ENCODE measurements around the gene ATP2B3.

The ATP2B3 gene

DNA sequence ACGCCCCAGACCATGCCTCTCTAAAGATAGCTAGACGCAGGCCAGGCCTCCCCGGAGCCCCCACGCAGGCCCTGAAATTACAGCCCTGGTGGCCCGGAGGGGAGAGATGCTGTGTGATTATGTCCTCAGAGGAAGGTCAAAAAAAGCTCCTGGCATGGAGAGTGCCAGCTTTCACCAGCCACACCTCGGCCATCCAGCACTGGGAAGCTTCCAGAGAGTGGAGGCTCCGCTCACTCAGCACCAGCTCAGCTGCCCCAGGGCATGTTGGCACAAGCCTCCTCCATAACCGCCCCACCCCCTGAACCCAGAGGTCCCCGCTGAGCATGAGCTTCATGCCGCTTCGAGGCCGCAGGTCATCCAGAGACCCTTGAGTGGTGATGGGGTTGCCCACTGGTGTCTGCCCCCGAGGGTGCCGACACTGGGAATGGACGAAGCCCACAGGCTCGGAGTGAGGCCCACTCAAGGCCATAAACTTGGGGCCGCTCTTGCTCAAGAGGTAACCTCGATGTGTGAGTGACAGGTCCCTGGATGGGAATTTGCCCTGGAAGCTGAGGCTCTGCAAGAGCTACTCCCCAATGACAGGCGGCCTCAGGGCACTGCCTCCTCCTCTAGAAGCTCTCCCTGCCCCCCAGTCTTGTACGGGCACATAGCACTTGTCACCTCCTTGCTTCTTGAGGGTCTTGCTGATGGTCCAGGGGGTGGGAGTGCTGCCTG, 27.1 kb upstream of the ATP2B3 start:
- no peak for DNase-seq

DNA sequence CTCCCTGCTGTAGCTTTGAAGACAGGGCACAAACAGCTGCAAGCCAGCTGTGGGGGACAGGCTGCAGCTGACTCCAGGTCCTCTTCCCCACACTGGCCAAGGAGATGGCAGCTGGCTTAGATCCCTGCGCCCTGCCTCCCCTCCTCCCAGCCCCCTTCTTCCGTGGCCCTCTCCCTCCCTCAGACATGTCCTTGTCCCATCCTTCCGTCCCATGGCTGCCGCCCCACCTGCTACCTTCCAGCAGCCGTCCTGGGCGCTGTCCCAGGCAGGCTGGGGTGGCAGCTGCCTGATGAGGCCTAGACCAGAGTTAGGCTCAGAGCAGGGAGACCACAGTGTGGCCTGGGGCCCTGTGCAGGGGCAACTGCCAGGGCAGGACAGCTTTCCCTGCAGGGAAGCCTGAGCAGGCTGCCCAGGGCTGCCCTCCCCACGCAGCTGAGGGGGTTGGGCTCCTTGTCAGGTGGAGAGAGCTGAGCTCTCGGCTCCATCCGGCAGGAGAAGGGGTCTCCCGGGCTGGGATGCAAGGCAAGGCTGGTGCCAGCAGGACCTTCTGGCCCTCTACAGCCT, 26.0 kb upstream of the ATP2B3 start:
- no peak for DNase-seq

DNA sequence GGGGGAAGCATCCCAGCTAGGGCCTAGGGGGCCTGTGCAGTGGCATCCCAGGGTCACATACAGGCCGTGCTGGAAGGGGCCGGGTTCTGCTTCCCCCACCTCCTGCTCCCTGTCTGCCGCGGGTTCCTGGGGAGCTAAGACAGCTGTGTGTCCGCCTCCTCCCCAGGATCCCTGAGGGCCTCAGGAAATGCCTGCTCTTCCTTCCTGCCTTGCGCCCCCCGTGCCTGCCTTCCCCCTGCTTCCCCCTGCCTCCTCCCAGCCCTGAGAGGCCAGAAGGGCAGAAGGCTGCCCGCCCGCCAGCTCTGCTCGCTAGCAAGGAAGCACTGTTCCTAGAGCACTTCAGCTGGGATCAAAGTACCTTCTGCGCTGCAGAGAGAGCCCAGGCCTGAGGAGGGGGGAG, 25.5 kb upstream of the ATP2B3 start:
- no peak for DNase-seq

DNA sequence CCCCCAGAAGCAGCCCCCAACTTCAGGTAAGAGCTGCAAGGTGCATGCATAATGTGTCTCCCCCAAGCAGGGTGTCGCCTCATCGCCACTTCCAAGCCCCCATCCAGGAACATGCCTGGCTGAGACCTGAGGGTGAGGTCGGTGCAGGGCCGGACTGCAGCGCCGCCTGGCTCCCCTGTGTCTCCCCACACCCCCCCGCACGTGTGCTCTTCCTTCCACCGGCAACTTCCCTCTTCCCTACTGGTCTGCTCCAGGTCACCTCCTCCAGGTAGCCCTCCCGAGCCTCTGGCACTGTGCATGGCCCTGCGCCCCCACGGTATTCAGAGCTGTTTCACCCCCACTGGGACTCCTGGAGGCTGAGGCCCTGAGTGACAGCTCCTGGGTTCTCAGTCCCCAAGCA, 24.9 kb upstream of the ATP2B3 start:
- DNase-seq = no peak

DNA sequence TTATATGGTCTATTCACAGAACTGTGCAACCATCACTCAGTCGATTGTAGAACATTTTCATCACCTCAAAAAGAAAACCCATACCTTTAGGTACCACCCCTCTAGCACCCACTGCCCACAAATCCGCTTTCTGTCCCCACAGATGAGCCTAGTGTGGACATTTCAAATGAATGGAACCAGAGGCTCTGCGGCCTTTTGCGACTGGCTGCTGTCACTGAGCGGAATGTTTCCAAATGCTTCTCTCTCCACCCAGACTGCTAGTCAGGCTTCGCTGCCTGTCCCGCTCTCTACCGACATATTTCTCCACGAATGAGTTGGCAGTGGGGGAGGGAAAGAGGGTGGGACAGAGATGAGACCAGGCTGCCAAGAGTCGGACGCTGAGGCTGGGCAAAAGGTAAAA, 24.4 kb upstream of the ATP2B3 start:
- DNase-seq = no peak

DNA sequence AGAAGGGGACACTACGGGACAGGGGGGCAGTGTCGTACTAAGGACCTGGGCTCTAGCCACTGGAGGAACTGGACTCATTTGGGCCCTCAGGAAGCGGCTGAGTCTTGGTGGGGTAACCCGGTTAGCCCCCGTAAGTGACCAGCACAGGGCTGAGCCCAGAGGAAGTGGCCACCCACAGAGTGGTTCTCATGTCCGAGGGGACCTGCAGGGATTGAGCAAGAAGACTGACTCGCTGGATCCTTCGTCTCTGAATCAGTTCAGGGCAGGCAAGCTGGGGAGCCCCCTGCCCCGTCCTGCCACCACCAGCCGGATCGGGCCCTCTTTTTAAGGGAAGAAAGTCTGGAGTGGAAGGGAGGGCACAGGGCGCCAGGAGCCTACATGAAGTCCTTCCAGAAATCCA, 23.4 kb upstream of the ATP2B3 start:
- DNase-seq = no peak

DNA sequence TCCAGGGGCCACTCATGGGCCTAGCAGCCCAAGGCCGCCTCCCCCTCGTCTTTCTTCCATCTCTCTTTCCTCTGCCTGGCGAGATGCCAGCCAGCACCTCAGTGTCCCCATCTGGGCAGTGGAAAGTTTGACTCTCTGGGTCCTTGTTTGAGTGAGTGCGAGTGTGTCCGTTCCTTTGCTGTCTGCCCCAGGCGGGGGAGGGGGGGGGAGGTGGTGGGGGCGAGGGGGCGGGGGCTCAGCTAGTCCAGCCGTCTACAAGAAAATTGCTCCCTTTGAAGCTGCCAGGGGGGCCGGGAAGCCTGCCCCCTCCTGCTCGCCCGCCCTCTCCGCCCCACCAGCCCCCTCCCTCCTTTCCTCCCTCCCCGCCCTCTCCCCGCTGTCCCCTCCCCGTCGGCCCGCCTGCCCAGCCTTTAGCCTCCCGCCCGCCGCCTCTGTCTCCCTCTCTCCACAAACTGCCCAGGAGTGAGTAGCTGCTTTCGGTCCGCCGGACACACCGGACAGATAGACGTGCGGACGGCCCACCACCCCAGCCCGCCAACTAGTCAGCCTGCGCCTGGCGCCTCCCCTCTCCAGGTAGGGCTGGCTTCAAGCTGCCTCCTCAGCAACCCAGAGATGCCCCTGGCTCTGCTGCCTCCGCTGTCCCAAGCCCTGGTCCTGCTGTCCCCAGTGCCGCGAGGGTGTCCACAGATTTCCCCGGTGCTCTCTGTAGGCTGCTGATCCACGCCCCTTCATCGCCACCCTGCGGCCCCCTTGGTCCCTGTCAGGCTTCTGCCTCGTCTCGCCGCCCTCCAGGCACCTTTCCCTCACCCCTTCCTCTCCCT, 22.7 kb upstream of the ATP2B3 start, which contains the start of gene BGN:
Gene BGN, plus strand, starts transcription at position 440 of the 821 bp plus-strand sequence. CDS start 9,652 bp downstream, outside the sequence.
- DNase-seq = no peak

DNA sequence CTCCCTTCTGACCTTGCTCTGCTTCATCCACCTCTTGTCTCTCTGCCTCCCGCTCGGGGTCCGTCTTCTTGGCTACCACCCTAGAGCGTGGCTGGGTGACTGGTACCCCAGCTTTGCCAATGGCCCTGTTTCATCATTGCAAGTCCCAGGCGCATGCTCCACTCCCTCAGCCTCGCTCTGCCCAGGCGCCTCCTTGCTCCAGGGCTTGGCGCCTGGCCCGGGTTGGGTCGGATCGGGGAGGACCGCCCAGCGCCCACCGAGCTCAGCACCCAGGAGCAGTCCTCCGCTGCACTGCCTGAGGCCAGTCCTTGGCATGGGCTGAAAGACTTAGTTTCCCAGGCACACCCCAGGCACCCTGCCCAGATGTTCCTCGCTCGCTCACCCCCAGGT, 22.1 kb upstream of the ATP2B3 start:
- no peak for DNase-seq

DNA sequence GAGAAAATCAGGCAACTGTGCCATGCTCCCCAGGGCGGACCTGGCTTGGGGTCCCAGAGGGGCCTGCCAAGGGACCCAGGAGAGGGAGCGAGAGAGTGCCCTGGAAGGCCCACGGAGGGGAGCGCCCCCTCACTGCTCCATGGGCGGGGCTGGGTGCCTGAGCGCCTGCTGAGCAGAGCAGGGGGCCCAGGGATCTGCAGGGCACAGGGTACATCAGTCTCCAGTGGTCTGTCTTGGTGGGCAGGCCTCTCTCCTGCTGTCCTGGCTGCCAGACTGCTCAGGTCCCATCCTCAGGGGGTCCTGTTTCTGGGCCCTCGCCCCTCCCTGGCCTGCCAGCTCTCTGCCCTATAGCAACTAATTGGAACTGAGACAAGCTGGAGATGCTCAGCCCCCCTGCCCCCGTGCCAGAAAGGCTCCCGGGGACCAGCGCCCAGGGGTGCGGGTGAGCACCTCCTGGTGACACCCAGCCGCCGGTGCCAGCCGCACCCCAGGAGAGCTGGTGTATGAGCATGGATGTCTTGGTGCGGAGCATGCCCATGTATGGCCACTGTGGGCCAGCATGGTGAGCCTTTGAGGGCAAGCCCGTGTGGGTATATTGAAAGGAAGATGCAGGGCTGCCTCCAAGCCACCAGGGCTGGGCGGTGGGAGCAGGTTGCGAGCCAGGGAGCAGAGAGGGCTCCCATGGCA, 21.4 kb upstream of the ATP2B3 start:
- no peak for DNase-seq

DNA sequence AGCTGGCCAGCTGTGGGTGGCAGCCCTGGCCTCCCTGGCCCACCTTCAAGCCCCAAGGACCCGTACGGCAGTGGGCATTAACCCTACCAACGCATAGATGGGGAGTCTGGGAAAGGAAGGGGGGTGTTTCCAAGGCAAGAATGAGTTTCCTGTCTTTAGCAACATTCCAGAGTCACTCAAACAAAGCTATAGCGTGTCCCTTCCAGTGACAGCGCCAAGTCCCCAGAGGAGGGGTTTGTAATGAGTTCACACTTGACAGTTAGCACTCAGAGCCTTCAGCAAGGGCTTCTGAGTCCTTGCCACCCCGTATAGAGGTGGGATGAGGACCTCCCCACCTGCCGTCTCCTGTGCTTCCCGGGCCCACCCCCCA, 20.9 kb upstream of the ATP2B3 start:
- no peak for DNase-seq

DNA sequence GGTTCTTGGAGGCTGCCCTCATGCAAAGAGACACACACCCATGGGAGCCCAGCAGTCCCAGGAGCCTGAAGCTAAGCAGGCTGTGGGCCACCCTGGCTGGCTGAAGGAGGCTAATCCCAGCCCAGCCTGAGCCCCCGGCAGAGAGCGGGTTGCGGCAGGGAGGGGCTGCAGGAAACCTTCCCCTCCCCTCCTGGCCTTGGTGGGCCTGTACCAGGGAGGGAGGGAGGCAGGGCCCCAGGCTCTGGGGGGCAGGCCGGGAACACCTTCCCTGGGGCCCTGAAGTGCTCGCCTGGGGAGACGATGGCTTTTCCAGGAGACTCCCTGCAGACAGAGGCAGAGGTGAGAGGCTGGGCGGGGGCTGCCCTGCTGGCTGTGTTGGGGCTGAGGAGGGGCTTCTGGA, 19.0 kb upstream of the ATP2B3 start:
- DNase-seq = no peak

DNA sequence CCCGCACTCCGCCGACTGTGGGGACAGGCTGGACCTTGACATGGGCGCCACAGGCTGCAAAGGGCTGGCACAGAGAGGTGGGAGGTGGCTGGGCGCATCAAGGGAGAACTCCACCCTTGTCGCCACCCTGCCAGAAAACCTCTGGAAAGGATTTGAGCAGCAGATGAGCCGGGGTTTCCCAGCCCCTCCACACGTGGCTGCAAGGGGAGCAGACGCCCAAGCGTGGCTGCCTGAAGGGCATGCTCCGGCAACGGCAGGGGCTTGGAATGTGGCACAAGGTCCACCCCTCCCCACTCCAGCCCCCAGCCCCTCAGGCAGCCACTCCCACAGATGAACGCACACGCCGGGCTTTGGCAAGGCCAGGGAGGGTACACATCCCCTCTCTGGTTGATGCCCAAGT, 18.1 kb upstream of the ATP2B3 start:
- DNase-seq = no peak

DNA sequence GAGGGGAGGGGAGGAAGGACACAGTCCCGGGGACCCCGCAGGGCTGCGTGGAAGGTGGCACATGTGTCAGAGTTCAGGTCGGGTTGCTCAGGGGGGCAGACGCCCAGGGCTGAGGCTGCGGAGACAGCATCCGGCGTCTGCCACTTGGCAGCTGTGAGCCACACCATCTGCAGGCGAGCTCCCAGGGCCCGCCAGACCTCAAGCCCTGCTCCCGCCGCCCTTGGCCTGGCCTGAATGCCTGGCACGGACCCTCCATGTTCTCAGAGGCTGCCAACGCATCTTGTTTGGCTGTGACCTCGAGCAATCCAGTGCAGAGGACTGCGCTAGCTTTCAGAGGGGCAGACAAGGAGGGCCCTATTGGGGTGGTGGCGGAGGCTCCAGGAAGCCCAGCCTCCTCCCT, 17.6 kb upstream of the ATP2B3 start:
- no peak for DNase-seq

DNA sequence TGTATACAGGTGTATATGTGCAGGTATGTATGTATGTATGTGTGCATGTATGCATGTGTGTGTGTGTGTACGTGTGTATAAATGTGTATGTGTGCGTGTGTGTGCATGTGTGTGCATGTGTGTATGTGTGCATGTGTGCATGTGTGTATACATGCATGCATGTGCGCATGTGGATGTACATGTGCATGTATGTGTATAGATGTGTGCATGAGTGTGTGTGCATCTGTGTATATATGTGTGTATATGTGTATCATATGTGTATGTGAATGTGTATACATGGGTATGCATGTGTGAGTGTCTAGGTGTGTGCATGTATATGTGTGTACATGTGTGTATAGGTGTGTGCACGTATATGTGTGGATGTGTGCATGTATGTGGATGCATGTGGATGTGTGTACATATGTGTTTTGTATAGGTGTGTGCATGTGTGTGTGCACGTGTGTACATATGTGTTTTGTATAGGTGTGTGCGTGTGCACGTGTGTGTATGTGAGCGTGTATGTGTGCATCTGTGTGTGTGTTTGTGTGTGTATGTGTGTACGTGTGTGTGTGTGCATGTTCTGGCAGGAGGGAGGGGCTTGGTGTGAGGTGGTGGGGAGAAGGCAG, 16.7 kb upstream of the ATP2B3 start:
- DNase-seq = no peak

DNA sequence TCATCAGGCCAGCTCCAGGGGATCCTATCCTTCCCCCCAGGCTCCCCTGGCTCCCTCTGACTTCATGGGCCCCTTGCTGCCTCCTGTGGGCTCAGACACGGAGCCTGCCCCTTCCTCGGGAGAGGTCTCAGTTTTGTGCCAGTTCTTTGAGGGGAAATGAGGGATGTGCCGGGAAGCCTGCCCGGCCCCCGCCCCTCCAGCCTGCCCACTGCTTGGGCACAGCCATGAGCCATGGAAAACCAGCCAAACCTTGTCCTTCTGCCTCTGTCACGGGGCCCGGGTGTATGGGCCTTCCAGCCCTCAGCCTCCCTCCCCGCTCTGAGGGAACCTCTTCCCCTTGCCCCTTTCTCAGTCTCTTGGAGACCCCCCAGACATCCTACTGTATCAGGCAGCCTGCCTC, 15.9 kb upstream of the ATP2B3 start:
- DNase-seq = no peak

DNA sequence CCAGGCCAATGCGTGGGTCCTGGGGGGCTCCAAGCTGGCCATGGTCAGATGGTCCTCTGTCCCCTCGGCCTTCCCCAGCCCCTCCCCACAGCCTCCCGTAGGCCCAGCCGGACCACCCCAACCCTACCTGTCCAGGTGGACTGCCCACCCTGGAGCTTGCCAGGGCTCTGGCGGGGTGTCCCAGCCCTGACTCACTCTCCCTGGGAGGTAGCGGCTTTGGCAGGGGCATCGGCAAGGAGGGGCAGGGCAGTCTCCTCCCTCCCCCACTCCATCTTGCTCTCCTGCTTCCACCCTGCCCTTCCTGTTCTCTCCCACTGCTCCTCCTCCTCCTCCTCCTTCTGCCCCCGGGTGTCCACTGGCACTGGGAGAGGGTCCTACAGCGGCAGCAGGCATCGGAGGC, 15.3 kb upstream of the ATP2B3 start:
- no peak for DNase-seq

DNA sequence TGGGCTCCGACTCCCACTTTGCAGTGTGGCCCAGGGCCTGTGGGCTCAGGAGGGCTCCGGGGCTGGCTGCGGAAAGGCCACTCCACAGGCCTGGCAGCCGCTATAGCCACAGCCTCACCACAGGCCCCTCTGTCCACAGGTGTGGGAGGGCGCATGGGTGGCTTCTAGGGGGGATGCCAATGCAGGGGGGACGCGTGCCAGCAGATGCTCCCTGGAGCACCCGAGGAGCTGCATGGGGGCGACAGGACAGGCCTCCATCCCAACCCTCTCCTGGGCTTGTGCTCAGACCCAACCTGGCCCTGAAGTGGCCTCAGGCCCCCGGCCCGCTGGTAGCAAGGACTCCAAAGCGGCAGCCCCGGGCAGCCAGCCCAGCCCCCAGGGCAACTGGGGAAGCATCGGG, 14.6 kb upstream of the ATP2B3 start:
- DNase-seq = no peak

DNA sequence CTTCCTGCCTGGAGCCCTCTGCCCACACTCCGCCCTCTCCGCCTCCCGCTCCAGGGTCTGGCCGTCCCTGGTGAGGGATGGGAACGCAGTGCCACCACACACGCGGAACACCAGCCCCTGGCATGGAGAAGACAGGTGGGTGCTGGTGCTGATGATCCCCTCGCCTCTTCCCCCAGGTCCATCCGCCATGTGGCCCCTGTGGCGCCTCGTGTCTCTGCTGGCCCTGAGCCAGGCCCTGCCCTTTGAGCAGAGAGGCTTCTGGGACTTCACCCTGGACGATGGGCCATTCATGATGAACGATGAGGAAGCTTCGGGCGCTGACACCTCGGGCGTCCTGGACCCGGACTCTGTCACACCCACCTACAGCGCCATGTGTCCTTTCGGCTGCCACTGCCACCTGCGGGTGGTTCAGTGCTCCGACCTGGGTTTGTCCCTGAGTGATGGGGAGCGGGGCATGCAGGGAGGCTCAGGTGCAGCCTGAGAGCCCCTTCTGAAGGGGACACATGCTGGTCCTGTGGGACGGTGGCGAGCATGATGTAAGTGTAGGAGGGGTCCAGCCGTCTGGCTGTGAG, 12.9 kb upstream of the ATP2B3 start:
- no peak for DNase-seq

DNA sequence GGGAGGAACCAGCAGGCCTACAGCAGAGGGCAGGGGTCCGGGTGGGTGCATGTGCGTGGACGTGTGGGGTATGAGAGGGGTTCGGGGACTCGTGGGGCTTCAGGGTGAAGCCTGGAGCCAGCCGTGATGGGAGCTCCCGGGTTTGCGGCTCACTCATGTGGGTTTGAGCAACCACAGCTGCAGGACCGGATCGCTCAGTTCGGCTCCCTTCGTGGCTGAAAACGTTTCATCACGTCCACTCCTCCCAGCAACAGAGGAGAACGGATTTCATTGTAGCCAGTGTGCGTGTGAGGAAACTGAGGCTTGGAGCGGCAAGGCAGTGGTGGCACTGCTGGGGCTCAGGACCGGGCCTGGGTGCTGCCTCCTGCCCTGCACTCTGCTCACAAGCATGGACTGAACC, 12.1 kb upstream of the ATP2B3 start:
- no peak for DNase-seq

DNA sequence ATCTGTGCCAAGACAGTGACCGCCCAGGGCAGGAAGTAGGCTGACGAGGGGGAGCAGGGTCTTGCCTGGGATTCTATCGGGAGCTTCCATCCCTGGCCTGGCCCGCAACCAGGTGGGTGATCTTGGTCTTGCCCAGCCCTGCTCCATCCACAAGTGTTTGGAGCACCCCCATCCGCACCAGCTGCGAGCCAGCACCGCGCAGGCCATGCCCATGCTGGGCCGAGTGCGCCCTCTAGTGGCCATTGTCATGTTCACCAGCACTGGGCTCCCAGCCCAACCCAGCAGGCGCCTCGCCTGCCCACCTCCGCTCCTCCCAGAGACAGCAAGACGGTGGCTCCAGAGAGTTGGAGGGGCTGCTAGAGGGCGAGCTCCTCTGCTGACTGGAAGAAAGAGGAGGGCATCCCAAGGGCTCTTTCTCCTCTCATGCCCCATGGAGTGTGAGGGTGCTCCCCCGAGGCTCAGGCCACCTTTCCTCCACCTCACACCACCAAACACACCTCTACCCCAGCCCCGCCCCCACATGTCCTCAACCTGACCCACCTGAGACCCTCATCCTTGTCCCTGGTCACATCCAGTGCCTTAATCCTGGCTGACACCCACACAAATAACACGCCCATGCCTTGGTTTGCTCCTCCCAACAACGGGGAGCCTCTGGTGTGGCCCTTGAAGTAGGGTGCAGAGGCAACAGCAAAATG, 9.8 kb upstream of the ATP2B3 start:
- peak; percentile 55 to 69 for DNase-seq

DNA sequence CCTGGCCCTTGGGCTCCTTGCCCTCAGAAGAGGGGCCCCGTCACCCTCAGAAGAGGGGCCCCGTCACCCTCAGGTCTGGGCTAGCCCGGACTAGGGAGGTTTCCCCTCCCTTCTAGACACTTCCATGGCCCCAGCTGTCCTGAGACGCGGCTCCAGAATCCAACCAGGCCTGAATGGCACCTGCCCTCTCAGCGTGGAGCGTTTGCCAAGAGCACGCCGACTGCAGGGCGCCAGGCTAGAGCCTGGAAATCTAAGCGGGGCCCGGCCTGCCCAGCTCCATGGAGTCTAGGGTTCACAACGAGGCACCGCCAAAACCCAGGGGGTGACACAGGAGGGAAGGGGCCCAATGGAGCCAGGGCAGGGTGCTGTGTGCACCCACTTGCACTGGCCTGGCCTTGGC, 7.8 kb upstream of the ATP2B3 start:
- no peak for DNase-seq

DNA sequence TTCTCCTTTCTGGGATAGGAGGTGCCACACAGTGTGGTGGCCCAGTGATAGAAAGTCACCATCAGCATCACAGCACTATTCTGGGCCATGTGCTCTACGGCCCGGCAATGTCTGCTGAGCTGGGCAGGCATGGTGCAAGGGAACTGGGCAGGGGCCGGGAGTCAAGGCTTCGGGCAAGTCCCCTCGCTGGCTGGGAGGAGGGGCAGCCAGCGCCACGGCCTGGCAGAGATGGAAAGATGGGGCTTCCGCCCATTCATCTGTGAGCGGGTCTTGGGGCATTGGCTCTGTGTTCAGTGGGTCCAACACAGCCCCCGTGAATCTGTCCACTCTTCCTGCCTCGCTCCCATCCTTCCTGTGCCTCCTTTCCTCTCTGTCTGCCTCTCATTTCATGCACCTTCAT, 7.1 kb upstream of the ATP2B3 start:
- DNase-seq = no peak
